ENCODE measurements around the gene ZMYM4.
"Not testable (repeated sequence)": the region's sequence is repeated elsewhere in the genome, so short reads cannot be mapped to it uniquely, and the experiment has no call there.

The ZMYM4 gene

DNA sequence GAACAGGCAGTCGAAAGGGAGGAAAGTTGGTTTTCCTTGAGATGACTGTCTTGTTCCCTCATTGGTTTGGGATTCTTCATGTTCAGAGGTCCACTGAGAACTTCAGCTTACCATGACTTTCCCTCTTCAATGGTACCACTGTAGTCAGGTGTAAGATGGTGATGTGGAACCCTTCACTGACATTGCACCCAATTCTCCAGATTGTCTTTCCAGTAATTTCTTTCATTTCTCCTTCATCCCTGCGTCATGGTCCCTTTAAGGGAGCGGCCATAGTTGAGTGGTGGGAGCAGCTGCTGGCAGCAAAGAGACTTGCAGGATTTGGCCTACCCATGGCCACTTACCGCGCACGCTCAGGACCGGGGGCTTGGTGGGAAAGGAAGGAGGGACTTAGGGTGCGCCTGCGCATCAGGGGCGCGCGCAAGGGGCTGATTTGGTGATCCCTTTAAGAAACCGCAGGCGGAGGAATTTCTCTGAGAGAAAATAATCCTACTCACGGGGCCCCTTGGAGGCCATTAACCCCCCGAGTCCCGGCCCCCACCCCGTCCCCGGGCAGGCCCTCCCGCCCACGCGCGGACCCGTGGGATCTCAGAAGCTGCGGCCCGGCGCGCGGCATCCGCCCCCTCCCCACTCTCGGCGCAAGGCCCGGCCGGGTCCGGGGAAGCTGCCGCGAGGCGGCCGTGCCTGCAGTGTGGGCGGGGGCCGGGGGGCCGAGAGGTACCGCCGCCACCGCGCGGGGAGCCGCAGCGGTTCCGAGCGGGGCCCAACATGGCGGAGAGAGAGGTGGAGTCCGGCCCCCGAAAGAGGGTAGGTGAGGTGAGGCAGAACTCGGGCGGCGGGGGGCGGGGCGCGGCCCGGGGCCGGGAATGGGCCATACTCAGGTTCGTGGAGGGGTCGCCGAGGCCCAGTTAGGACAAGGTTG, at the start of gene ZMYM4:
Gene ZMYM4, plus strand, starts transcription at position 428 of the 919 bp plus-strand sequence. Its CDS starts 338 bp downstream, at position 766.
- peak; percentile 93 for FAIRE-seq

DNA sequence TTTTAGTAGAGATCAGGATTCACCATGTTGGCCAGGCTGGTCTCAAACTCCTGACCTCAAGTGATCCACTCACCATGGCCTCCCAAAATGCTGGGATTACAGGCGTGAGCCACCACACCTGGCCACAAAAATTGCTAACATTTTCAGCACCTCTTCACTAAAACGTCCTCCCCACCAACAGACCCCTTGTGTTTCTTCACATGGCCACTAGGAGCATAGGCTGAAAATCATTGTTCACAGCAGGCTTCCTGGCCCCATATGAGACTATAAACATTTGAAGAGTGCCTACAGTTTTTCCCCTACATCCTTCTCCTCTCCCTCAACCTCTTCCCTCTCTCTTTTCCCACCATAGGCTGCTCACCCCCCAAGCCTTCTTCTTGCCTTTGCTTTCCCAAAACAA, 47.5 kb upstream of the ZMYM4 start:
- no peak for FAIRE-seq

DNA sequence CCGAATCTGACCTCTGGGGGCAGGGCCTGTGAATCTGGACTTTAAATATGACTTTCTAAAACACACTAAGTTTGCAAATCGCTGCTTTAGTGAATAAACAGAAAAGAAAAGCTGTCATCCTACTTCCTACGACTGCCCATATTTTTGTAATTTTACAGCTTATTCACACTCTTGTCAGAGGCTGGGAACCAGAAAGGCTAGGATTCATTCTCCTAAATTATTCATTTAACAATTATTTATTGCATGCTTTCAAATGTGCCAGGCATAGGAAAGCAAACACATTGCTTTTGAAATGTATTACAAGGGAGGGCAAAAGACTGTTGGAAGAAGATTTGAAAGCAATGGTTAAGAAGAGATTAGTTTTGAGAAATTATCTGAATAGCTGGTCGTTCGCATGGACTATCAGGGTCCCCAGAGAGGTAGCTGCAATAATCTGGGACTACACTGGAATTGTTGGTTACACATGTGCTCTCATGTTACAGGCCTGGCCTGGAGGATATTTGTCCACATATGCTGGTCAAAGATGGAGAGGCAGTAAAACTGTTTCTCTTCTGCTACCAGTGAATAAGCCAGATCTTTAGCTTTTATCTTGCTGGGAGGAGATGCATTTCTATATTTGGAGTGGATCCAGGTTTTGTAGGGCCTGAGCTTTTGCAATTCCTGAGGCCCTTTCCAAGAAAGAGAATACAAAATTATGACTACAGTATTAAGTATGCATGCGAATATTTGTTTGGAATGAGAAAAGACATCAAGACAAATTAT, 46.0 kb upstream of the ZMYM4 start:
- FAIRE-seq = no peak

DNA sequence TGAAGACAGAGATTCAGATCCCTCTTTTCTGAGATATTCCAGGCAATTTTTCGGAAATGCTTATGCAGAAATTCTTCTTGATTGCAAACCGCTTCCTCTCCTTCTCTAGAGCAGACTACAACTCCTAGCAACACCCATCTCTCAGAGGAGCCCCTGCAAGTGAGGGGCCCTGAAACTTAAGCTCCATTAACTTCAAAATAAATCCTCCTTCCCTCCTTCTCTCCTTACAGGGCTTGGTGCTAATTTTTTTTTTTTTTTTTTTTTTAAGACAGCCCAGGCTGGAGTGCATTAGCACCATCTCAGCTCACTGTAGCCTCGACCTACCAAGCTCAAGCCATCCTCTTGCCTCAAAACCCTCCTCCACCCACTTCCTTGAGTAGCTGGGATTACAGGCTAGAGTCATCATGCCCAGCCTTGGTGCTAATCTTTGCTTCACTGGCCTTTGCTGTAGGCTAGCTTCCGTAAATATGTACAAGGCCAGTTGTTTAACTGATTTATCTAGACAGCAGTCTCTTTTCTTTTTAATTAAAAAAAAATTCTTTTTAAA, 45.4 kb upstream of the ZMYM4 start:
- no peak for FAIRE-seq

DNA sequence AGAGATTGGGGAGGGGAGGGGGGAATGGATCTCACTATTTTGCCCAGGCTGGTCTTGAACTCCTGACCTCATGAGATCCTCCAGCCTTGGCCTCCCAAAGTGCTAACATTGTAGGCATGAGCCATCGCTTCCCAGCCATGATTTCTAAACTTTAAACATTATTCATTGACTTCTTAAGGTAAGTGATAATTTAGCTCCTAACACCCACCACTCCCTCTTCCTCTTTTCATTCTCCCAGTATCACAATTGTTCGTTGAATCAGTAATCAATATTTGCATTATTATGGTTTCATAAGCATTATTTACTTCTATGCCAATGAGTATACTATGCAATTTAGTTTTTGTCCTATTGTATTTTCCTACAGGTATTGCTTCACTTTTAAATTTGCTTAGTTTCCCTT, 42.0 kb upstream of the ZMYM4 start:
- FAIRE-seq = no peak

DNA sequence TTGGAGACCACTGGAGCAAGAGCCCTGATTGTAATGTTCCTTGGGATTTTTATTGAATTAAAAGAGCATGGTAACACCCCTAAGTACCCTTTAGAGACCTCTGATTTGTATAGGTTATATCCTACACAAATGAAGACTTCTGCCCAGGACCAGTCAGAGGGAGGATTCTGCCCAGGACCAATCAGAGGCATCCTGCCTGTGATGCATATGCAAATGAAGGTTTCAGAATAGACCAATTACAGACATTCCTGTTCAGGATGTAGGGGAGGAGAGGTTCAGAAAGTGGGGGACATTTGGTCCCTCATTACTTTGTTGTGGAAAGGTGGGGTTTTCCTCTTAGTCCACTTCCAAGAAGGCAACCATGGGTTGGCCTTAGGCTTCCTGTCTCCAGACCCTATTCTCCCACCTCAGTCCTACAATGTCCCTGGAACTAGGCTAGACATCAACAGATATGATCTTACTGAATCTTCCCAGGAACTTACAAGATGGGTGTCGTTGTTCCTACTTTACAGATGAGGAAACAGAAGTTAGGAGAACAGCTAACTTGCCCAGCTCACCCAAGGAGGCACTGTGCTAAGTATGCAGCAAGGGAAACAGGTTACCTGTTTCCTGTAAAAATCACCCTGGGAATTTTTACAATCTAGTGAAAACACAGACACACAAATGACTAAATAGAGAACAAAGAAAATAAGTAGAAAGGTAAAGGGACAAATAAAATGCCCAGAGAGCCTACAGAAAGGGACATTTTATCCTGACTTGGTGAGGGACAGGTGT, 38.7 kb upstream of the ZMYM4 start:
- no peak for FAIRE-seq

DNA sequence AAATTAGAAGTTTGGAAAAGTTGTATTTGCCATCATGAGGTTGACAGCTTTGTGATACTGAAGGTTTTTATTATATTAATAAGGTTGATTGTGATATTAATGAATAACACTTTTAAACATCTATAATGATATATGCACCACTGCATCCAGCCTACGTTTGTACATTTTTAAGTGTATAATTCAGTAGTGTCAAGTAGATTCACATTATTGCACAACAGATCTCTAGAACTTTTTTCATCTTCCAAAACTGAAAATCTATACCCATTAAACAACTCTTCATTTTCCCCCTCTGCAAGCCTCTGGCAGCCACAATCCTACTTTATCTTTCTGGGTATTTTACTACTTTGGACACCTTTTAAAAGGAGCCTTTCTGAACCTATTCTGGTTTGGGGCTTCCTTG, 37.2 kb upstream of the ZMYM4 start:
- no peak for FAIRE-seq

DNA sequence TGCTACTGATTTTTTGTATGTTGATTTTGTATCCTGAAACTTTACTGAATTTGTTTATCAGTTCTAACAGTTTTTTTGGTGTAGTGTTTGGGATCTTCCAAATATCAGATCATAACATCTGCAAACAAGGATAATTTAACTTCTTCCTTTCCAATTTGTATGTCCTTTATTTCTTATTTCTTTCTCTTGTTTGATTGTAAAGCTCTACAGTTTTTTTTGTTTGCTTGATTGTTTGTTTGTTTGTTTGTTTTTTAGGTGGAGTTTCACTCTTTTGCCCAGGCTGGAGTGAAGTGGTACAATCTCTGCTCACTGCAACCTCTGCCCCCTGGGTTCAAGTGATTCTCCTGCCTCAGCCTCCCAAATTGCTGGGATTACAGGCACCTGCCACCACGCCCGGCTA, 31.7 kb upstream of the ZMYM4 start:
- FAIRE-seq = not testable (repeated sequence)

DNA sequence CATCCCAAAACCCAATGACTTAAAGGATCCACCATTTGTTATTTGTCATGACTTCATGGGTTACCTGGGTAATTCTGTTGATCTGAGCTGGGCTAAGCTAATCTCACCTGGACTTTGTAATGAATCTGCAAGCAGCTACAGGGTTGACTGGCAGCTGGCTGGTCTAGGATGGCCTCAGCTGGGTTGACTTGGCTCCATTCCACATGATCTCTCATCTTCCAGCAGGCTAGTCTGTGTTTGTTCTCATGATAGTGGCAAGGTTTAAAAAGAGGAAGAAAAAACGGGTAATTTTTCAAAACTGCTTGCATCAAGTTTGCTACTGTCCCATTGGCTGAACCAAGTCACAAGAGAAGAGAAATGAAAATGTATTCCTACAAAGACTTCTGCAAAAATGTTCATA, 24.8 kb upstream of the ZMYM4 start:
- no peak for FAIRE-seq

DNA sequence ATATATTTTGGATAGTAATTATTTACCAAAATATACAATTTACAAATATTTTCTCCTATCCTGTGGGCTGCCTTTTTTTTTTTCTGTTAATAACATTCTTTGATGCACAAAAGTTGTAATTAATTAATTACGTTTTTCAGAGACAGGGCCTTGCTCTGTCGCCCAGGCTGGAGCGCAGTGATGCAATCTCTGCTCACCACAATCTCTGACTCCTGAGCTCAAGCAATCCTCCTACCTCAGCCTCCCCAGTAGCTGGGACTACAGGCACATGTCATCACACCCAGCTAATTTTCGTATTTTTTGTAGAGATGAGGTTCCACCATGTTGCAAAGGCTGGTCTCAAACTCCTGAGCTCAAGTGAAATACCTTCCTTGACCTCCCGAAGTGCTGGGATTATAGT, 21.3 kb upstream of the ZMYM4 start:
- peak; percentile 13 for FAIRE-seq

DNA sequence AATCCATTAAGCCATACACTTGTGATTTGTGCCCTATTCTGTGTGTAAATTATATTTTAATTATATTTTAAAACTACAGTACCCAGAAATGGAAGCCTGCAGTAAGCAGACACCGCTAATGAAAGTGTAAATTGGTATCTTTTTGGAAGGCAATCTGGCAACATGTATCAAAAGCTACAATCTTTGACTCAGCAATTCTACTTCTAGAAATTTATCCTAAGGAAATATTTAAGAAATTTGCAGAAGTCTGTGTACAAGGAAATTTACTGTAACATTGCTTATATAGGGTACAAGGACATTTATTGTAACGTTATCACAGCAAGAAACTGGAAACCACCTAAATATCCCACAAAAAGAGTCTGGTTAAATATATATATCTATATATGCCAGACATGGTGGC, 14.6 kb upstream of the ZMYM4 start:
- FAIRE-seq = no peak

DNA sequence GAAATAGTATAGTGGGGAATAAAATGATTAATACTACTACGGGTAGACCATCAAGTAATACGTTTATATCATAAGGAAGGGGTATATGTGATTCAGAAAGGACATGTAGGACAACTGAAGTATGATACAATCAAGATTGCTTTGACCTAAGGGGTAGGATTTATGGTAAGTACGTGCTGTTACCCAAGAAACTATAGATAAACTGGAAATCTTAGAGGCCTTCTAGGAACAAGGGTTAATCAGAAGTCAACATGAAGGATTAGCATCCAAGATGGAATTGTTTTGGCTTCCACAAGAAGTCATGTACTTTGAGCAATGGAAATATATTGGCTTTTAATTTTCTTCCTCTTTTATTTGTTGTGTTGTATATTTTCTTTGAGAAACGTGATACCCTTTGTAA, 13.2 kb upstream of the ZMYM4 start:
- FAIRE-seq = no peak

DNA sequence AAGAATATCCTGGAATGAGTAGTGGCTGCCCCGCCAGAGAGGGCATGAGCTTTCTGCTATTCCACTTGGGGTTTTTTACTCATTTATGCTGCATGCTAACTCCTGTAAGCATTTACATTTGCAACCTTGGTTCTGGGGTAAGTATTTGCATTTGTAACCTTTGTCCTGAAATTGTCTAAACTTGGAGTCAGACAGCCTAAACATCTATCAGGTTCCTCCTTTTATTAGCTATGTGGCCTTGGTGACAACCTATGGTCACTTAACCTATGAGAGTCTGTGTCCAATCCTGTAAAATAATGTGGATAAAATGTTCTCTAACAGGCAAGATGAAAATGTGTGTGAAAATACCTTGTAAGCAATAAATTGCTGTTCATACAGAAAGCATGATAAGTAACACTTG, 8.9 kb upstream of the ZMYM4 start:
- no peak for FAIRE-seq

DNA sequence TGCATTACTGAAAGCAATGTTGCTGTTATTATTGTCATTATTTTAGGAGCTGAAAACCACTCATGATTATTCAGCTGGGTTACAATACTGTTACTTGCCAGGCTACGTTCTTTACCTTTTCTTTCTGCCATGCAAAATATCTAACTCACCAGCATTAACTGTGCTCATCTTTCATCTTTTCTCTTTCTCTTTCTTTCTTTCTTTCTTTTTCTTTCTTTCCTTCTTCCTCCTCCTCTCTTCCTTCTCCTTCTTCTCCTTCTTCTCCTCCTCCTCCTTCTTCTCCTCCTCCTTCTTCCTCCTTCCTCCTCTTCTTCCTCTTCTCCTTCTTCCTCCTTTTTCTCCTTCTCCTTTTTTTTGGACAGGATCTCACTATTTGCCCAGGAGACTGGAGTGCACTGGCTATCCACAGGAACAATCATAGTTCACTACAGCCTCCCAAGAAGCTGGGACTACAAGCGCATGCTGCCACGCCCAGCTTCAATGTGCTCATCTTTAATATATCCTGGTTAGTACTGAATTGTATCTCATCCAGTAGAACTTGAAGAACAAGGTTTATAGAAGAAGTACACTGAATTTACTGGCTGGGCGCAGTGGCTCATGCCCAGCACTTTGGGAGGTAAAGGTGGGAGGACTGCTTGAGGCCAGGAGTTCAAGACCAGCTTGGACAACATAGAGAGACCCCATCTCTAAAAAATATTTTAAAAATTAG, 6.9 kb upstream of the ZMYM4 start:
- no peak for FAIRE-seq

DNA sequence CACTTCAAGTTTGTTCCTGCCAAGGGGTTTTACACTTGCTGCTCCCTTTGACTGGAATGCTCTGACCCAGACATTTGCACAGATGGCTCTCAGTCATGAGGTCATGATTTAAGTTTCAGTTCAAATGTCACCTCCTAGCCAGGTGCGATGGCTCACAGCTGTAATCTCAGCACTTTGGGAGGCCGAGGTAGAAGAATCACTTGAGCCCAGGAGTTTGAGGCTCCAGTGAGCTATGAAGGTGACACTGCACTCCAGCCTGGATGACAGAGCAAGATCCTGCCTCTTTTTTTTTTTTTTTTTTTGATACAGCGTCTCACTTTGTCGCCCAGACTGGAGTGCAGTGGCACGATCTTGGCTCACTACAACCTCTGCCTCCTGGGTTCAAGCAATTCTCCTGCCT, 4.5 kb upstream of the ZMYM4 start:
- no peak for FAIRE-seq

DNA sequence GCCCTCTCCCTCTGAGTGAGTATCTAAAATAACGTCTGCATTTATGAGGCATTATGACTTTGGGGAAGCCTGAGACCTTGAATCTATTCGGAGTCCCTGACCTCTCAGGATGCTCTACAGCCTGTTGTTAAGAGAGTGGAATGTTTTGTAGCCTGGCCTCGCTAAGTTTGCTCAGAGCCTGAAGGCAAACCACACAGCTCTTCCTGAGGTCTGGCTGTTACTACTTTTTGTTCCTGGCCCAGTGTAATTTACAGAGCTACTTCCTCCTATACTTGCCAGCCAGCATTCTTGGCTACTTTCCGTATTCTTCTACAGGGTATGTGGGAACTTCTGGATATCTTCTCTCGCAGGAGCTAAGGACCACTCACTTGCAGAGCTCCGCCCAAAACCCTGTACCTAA, 3.6 kb upstream of the ZMYM4 start:
- no peak for FAIRE-seq

DNA sequence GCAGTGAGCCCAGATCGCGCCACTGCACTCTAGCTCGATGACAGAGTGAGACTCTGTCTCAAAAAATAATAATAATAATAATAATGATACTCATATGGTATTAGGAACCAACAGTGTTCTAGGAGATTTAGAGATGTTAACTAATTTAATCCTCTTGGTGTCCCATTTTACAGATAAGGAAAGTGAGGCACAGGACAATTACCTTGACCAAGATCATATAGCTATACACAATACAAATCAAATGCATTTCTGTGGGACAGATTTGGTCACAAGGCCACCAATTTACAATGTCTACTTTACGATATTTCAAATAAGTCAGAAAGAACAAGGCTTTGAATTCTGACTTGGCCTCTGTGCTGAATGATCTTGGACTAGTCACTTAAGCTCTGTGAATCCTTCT, 2.2 kb upstream of the ZMYM4 start:
- no peak for FAIRE-seq

DNA sequence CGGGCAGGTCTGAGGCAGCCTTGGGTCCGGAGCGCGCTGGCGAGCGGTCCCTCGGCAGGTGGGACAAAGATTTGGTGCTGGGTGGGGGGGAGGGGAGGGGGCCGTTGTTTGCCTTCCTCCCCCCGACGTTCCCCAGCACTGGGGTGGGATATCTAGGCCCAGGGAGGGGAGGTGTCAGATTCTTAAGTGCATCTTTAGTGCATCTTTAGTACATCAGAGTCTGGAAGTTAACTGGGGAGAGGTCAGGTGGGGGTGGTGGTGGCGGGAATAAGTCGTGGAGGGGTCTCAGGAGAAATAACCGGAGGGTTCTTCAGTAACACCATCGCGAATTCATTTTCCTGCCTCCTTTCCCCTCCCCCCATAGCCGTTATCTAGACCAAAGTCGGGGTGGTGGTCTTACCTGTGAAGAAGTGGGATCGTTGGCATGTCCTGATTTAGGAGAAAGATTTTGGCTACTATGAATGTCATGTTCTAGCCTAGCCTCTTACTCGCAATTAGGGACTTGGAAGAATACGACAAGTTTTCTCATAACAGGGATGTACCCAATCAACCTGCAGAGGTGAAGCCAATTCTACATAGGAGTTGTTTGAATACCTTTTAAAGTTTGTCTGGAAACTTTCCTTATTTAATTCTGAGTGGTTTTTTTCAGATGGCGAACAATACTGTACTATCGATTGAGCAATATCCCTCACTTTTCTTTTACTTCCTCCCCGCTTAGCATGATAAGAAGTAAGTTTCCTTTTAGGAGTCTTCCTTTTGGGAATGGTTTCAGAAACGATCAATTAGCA, 886 bp downstream of the ZMYM4 start:
- no peak for FAIRE-seq

DNA sequence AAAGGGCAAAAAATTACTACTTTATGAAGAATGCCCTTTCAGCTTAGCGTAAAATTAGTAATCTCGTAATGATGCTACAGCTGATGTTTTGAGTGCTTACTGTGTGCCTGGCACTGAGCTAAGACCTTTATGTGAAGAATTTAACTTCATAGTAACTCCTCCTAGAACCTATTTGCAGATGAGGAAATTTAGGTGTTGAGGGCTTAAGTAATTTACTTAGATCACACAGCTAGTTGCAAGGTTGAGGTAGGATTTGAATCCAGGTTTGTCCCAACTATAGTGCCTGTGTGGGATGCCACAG, 1.4 kb downstream of the ZMYM4 start:
- no peak for FAIRE-seq

DNA sequence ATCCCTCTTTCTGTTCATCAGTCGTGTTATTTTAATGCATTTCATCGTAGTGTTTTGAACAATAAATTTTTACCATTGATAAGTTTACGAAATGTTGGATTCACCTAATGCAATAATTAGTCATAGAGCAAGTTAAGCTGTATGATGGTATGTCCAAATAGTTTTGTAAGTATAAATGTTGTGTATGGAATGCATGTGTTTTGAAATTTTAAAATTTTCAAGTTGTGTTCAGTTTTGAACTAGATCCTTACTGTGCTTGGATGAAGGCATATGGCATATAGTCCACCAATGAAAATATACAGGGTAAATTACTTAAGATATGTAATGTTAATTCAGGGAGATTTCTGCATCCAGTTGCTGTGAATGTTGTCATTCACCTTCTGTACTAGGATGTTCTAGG, 2.3 kb downstream of the ZMYM4 start:
- FAIRE-seq = no peak

DNA sequence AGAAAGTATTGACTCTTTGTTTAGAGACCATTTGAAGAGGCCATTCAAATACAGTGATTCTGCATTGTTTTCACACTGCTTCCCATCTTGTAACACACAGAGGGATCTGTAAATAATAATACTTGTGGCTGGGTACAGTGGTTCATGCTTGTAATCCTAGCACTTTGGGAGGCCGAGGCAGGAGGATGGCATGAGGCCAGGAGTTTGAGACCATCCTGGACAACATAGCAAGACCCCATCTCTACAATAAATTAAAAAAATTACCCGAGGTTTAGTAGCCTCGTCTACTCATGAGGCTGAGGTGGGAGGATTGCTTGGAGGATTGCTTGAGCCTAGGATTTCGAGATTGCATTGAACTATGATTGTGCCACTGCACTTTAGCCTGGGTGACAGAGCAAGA, 5.7 kb downstream of the ZMYM4 start:
- no peak for FAIRE-seq

Data from G401.6 (cell line).